ENCODE data around the gene JARID2. TPM values are rescaled to one million over a fixed set of nuclear protein-coding genes. Genes with fewer than 3 reads are reported as not detected.

The JARID2 gene
- total and polyA plus RNA-seq, 2 of the 13 experiments (the other 11 are each of a cell fraction or from before 2014, with no cell fraction given): 7.5 to 10.3 TPM

DNA sequence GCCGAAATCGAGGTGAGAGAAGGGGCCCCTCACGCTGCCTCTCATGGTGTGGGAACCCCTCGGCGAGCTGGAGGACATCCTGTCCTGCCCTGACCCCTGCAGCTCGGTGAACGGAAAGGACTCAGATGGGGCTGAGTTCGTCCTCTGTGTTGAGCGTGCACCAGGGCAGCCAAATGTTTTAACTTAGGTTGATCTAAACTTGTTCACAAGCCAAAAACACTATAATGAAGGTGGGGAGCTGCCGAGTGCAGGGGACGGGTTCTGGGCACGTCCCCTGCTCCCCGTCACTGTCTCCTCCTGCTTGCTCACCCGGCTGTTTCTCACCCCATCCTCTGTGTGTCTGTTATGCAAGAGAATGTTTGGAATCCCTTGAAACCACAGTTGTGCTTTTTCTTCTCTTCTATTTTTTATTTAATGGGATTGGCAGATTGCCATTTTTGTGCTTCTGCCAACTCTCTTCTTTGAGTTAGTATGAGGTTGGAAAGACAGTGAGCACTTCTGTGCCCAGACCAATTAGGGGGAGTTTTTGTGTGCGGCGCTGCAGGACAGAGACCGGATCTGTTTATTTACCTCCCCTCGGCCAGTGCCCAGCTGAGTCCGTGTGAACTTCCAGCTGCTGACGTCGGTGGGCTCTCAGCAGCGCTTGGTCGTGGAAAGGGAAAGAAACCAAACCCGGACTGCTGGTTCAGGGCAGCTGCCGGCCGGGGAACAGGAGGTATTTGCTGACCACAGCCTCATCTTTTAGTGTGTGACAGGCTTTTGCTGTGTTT is 258.9 kb downstream of the JARID2 start (continued):
- no peak for TF ChIP-seq AGO2 (optimal IDR thresholded peaks at IDR 0.05; ENCODE audit: low read depth, low read length)
- TF ChIP-seq POGZ (CRISPR knock-in tag; IDR thresholded peaks at IDR 0.05): no peak; the same call in 1 of the 2 replicates
- TF ChIP-seq, protein P1, sequence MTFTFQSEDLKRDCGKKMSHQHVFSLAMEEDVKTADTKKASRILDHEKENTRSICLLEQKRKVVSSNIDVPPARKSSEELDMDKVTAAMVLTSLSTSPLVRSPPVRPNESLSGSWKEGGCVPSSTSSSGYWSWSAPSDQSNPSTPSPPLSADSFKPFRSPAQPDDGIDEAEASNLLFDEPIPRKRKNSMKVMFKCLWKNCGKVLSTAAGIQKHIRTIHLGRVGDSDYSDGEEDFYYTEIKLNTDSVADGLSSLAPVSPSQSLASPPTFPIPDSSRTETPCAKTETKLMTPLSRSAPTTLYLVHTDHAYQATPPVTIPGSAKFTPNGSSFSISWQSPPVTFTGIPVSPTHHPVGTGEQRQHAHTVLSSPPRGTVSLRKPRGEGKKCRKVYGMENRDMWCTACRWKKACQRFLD (CRISPR knock-in tag; IDR thresholded peaks at IDR 0.05; ENCODE audit: borderline replicate concordance): no peak
- TF ChIP-seq MTF1 (CRISPR knock-in tag; IDR thresholded peaks at IDR 0.05): no peak
- TF ChIP-seq ZNF761 (CRISPR knock-in tag; conservative IDR thresholded peaks at IDR 0.05): 0 out of 2 replicates have a peak, but pooled peaks have one; percentile 69
- 0 out of 2 replicates have a peak, but pooled peaks have one; percentile 49 for TF ChIP-seq ZZZ3 (CRISPR knock-in tag; IDR thresholded peaks at IDR 0.05; ENCODE audit: borderline replicate concordance)
- TF ChIP-seq ZNF431 (CRISPR knock-in tag; IDR thresholded peaks at IDR 0.05; ENCODE audit: borderline replicate concordance, low read depth): no peak
- TF ChIP-seq, protein P2, sequence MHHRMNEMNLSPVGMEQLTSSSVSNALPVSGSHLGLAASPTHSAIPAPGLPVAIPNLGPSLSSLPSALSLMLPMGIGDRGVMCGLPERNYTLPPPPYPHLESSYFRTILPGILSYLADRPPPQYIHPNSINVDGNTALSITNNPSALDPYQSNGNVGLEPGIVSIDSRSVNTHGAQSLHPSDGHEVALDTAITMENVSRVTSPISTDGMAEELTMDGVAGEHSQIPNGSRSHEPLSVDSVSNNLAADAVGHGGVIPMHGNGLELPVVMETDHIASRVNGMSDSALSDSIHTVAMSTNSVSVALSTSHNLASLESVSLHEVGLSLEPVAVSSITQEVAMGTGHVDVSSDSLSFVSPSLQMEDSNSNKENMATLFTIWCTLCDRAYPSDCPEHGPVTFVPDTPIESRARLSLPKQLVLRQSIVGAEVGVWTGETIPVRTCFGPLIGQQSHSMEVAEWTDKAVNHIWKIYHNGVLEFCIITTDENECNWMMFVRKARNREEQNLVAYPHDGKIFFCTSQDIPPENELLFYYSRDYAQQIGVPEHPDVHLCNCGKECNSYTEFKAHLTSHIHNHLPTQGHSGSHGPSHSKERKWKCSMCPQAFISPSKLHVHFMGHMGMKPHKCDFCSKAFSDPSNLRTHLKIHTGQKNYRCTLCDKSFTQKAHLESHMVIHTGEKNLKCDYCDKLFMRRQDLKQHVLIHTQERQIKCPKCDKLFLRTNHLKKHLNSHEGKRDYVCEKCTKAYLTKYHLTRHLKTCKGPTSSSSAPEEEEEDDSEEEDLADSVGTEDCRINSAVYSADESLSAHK (CRISPR knock-in tag; IDR thresholded peaks at IDR 0.05; ENCODE audit: borderline replicate concordance): peak; percentile 95
- peak; percentile 75 for TF ChIP-seq SAP130 (CRISPR knock-in tag; IDR thresholded peaks at IDR 0.05; ENCODE audit: low read depth)
- no peak for TF ChIP-seq PAX8 (CRISPR knock-in tag; IDR thresholded peaks at IDR 0.05; ENCODE audit: borderline replicate concordance)
- TF ChIP-seq, protein P3, sequence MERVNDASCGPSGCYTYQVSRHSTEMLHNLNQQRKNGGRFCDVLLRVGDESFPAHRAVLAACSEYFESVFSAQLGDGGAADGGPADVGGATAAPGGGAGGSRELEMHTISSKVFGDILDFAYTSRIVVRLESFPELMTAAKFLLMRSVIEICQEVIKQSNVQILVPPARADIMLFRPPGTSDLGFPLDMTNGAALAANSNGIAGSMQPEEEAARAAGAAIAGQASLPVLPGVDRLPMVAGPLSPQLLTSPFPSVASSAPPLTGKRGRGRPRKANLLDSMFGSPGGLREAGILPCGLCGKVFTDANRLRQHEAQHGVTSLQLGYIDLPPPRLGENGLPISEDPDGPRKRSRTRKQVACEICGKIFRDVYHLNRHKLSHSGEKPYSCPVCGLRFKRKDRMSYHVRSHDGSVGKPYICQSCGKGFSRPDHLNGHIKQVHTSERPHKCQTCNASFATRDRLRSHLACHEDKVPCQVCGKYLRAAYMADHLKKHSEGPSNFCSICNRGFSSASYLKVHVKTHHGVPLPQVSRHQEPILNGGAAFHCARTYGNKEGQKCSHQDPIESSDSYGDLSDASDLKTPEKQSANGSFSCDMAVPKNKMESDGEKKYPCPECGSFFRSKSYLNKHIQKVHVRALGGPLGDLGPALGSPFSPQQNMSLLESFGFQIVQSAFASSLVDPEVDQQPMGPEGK (CRISPR knock-in tag; IDR thresholded peaks at IDR 0.05): peak; percentile 27; the same call in 1 of the 2 replicates
- no peak for TF ChIP-seq SSRP1 (CRISPR knock-in tag; IDR thresholded peaks at IDR 0.05)
- no peak for TF ChIP-seq ZNF17 (CRISPR knock-in tag; IDR thresholded peaks at IDR 0.05)
- no peak for TF ChIP-seq SCMH1 (CRISPR knock-in tag; IDR thresholded peaks at IDR 0.05; ENCODE audit: borderline replicate concordance)
- no peak for TF ChIP-seq ZNF296 (CRISPR knock-in tag; conservative IDR thresholded peaks at IDR 0.05)
- TF ChIP-seq, protein P4, sequence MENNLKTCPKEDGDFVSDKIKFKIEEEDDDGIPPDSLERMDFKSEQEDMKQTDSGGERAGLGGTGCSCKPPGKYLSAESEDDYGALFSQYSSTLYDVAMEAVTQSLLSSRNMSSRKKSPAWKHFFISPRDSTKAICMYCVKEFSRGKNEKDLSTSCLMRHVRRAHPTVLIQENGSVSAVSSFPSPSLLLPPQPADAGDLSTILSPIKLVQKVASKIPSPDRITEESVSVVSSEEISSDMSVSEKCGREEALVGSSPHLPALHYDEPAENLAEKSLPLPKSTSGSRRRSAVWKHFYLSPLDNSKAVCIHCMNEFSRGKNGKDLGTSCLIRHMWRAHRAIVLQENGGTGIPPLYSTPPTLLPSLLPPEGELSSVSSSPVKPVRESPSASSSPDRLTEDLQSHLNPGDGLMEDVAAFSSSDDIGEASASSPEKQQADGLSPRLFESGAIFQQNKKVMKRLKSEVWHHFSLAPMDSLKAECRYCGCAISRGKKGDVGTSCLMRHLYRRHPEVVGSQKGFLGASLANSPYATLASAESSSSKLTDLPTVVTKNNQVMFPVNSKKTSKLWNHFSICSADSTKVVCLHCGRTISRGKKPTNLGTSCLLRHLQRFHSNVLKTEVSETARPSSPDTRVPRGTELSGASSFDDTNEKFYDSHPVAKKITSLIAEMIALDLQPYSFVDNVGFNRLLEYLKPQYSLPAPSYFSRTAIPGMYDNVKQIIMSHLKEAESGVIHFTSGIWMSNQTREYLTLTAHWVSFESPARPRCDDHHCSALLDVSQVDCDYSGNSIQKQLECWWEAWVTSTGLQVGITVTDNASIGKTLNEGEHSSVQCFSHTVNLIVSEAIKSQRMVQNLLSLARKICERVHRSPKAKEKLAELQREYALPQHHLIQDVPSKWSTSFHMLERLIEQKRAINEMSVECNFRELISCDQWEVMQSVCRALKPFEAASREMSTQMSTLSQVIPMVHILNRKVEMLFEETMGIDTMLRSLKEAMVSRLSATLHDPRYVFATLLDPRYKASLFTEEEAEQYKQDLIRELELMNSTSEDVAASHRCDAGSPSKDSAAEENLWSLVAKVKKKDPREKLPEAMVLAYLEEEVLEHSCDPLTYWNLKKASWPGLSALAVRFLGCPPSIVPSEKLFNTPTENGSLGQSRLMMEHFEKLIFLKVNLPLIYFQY (CRISPR knock-in tag; IDR thresholded peaks at IDR 0.05; ENCODE audit: borderline replicate concordance): no peak
- TF ChIP-seq, protein P5, sequence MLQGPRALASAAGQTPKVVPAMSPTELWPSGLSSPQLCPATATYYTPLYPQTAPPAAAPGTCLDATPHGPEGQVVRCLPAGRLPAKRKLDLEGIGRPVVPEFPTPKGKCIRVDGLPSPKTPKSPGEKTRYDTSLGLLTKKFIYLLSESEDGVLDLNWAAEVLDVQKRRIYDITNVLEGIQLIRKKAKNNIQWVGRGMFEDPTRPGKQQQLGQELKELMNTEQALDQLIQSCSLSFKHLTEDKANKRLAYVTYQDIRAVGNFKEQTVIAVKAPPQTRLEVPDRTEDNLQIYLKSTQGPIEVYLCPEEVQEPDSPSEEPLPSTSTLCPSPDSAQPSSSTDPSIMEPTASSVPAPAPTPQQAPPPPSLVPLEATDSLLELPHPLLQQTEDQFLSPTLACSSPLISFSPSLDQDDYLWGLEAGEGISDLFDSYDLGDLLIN (CRISPR knock-in tag; IDR thresholded peaks at IDR 0.05; ENCODE audit: borderline replicate concordance): no peak

Data from HepG2 (cell line).